Adrenal gland (tissue), 12 donors: ENCODE data around the gene CELSR2. TPM values are rescaled to one million over a fixed set of nuclear protein-coding genes. Genes with fewer than 3 reads are reported as not detected.

ENCODE experiments used
- DNase-seq, 7 donors: peaks; one replicate each; pipeline ENCODE4 v3.0.0-alpha.2; 2019 to 2020
- H3K27ac ChIP-seq, 5 donors: fragments of 200-600 bp; sonication (generic) in 4 of 5; 1 replicate in 3 of 5; 2 replicates in 2 of 5; pipeline versions ENCODE4 v1.5.1 to v1.8.0; 2016 to 2020; ENCODE audit warnings: mild to moderate bottlenecking in 1 of 5
- H3K27me3 ChIP-seq: fragments of 200-600 bp; 2 replicates; pipeline ENCODE4 v1.8.0; 2021
- H3K36me3 ChIP-seq, 2 donors: fragments of 200-600 bp; replicated peaks in 1 of 2; 1 replicate in 1 of 2; 2 replicates in 1 of 2; pipeline versions ENCODE4 v1.5.1 to v1.8.0; 2018 to 2022
- H3K4me1 ChIP-seq, 2 donors: fragments of 200-600 bp; replicated peaks in 1 of 2; 1 replicate in 1 of 2; 2 replicates in 1 of 2; pipeline versions ENCODE4 v1.5.1 to v1.8.0; 2018 to 2021
- H3K4me3 ChIP-seq, 4 donors: fragments of 200-600 bp; sonication (generic) in 3 of 4; one replicate each; pipeline ENCODE4 v1.5.1; 2016 to 2018
- H3K9me3 ChIP-seq, 3 donors: fragments of 200-600 bp; sonication (generic) in 1 of 3; replicated peaks in 1 of 3; 1 replicate in 2 of 3; 2 replicates in 1 of 3; pipeline versions ENCODE4 v1.5.1 to v1.8.0; 2016 to 2021
- POLR2A ChIP-seq, 2 donors: fragments of 450-650 bp; IDR thresholded peaks; one replicate each; pipeline ENCODE4 v1.6.1; 2017; ENCODE audit warnings: antibody characterized with exemption in 2 of 2, mild to moderate bottlenecking in 2 of 2, moderate library complexity in 1 of 2
- WGBS, 4 donors: extraction: QIAGEN DNeasy Blood & Tissue Kit in 2 of 4; methylation state at CpG; one replicate each; pipeline versions ENCODE4 v1.1.5 to v1.1.7; 2013 to 2017; 5-methylcytosine and 5-hydroxymethylcytosine counted together
- intact Hi-C, 2 donors: fragments of 100-400 bp; cut with DNase I; formaldehyde crosslinking; loops; one replicate each; pipeline versions ENCODE4 v1.14.1 to v1.15.0; 2022 to 2023
- polyA plus RNA-seq, 3 donors: library from polyadenylated mRNA; stranded (reverse); fragments of 200-250 nt in 2 of 3; fragments of 350-450 nt in 1 of 3; fragmentation: Illumina TruSeq in 1 of 3; extraction: RNeasy Lipid Tissue Mini Kit (QIAGEN cat#74804) in 1 of 3; gene quantifications; one replicate each; pipeline ENCODE4 v1.2.3, GENCODE V29; 2013 to 2014
- total RNA-seq, 9 donors: library from RNA; depleted of rRNA in 4 of 9; stranded (reverse); fragments of >200 nt in 4 of 9; fragments of 120-200 nt in 1 of 9; fragmentation: NEBNext Ultra II Directional in 1 of 9; extraction: Animal tissue kit (Norgen Biotek cat#: 25700) in 1 of 9; gene quantifications; one replicate each; pipeline versions ENCODE4 v1.1.0 to v1.2.4, GENCODE V29; 2013 to 2023
- TF ChIP-seq, protein P1 (sequence below), 6 experiments: fragments of 450-650 bp in 4 of 6; fragments of 200-600 bp in 2 of 6; sonication (generic) in 1 of 6; IDR thresholded peaks; 1 replicate in 5 of 6; 2 replicates in 1 of 6; pipeline versions ENCODE4 v1.5.1 to v1.8.0; 2016 to 2021; ENCODE audit warnings: antibody characterized with exemption in 6 of 6, mild to moderate bottlenecking in 2 of 6, moderate library complexity in 1 of 6
- donor health status: healthy with polysubstance abuse.
- donor health status: Bipolar disorder and iron deficiency.
- donor health status: DM: yes; HTN: yes; CAD: no.
- donor health status: DM: no; HTN: no; CAD: no.
- donor health status: DM: no; HTN: no; CAD: no.
- donor health status: DM: yes; HTN: yes; CAD: no.

The CELSR2 gene
- total and polyA plus RNA-seq, 12 donors, result 0.89 to 9.1 (median 5.1) TPM

DNA sequence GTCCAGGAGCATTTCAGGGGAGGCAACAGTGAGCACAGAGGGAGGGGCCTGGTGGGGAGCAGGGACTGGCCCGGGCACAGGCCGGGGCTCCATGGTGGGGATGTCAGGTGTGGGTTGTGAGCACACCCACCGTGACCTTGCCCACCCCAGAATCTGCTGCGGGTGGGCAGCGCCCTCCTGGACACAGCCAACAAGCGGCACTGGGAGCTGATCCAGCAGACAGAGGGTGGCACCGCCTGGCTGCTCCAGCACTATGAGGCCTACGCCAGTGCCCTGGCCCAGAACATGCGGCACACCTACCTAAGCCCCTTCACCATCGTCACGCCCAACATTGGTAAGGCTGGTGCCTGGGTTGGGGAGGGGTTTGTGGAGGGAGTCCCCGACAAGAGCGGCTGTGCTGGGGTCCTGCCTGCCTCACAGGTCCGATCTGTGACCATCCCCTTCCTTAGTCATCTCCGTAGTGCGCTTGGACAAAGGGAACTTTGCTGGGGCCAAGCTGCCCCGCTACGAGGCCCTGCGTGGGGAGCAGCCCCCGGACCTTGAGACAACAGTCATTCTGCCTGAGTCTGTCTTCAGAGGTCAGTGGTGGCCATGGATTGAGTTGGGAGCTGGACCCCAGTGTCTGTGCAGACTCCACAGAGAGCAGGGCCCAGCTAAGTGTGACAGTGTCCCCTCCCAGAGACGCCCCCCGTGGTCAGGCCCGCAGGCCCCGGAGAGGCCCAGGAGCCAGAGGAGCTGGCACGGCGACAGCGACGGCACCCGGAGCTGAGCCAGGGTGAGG is 19.3 kb downstream of the CELSR2 start:
- Histone ChIP-seq H3K9me3 (no peaks in the 10 kb centered on the region), H3K27ac (no peak overlapping the region), H3K4me1 (no peaks in the 10 kb centered on the region), H3K27me3 (no peaks in the 10 kb centered on the region), H3K36me3 (no peaks in the 10 kb centered on the region), H3K4me3 (no peak overlapping the region)
- DNase-seq, result no peak
- intact Hi-C loops, result loop anchor here in 1 of 2 donors (5.0 kb wide), 1 partner anchor 51 kb away; no protein-coding TSS in a partner anchor
- TF ChIP-seq, protein P1, sequence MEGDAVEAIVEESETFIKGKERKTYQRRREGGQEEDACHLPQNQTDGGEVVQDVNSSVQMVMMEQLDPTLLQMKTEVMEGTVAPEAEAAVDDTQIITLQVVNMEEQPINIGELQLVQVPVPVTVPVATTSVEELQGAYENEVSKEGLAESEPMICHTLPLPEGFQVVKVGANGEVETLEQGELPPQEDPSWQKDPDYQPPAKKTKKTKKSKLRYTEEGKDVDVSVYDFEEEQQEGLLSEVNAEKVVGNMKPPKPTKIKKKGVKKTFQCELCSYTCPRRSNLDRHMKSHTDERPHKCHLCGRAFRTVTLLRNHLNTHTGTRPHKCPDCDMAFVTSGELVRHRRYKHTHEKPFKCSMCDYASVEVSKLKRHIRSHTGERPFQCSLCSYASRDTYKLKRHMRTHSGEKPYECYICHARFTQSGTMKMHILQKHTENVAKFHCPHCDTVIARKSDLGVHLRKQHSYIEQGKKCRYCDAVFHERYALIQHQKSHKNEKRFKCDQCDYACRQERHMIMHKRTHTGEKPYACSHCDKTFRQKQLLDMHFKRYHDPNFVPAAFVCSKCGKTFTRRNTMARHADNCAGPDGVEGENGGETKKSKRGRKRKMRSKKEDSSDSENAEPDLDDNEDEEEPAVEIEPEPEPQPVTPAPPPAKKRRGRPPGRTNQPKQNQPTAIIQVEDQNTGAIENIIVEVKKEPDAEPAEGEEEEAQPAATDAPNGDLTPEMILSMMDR (IDR thresholded peaks at IDR 0.05), result no peak
- TF ChIP-seq POLR2A (IDR thresholded peaks at IDR 0.05), result no peak
- 83 to 95% (median 93%) methylated on average over 12 to 29 of the region's 29 CpGs for WGBS, 4 donors

DNA sequence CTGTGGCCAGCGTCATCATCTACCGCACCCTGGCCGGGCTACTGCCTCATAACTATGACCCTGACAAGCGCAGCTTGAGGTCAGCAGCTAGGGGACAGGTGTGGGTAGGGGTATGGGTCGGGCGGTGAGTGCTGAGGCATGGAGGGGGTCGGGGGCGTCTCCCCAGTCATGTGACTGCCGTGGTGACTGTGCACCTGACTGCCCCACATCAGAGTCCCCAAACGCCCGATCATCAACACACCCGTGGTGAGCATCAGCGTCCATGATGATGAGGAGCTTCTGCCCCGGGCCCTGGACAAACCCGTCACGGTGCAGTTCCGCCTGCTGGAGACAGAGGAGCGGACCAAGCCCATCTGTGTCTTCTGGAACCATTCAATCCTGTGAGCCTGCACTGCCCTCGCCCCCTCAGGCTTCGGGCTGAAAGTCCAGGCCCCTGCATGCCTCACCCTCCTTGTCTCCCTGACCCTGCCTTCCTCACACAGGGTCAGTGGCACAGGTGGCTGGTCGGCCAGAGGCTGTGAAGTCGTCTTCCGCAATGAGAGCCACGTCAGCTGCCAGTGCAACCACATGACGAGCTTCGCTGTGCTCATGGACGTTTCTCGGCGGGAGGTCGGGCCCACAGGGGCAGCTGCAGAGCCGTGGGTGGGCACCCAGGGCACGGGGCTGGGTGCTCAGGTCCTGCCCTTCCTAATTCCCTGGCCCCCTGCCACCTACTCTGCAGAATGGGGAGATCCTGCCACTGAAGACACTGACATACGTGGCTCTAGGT is 20.1 kb downstream of the CELSR2 start:
- H3K36me3 ChIP-seq, result no peaks in the 10 kb centered on the region
- TF ChIP-seq, protein P1 (IDR thresholded peaks at IDR 0.05), result no peak
- H3K4me3 ChIP-seq, result no peak overlapping the region
- H3K9me3 ChIP-seq, result no peaks in the 10 kb centered on the region
- no peaks in the 10 kb centered on the region for H3K27me3 ChIP-seq
- WGBS, 4 donors, result 92 to 96% (median 94%) methylated on average over 11 to 33 of the region's 33 CpGs
- H3K27ac ChIP-seq, result no peak overlapping the region
- intact Hi-C loops, result loop anchor here in 1 of 2 donors (5.0 kb wide), 1 partner anchor 52 kb away; no protein-coding TSS in a partner anchor
- no peaks in the 10 kb centered on the region for H3K4me1 ChIP-seq
- DNase-seq, result peak in 1 of 7 donors; percentile 13

DNA sequence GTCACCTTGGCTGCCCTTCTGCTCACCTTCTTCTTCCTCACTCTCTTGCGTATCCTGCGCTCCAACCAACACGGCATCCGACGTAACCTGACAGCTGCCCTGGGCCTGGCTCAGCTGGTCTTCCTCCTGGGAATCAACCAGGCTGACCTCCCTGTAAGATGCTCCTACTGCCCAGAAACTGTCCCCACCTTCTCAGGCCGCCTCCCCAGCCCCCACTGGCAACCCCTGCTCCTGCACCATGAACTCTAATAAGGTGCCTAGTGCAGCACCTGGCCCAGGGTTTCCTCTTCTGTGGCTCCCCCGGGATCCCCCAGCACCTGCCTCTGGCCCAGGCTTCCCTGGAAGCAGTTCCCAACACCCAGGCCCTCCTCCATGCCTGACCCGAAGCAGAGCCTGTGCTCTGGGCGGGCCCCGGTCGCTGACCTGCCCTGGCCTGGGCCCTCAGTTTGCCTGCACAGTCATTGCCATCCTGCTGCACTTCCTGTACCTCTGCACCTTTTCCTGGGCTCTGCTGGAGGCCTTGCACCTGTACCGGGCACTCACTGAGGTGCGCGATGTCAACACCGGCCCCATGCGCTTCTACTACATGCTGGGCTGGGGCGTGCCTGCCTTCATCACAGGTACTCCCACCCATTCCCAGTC is 20.8 kb downstream of the CELSR2 start:
- no peaks in the 10 kb centered on the region for H3K9me3 ChIP-seq
- no peak overlapping the region for H3K4me3 ChIP-seq
- intact Hi-C loops, result loop anchor here (5.0 to 10.0 kb wide), 3 partner anchors 53 to 265 kb away; partner anchors contain the start of genes GPR61 (in 2 of the 2) and SORT1 (in 1 of the 2)
- DNase-seq, result no peak
- no peaks in the 10 kb centered on the region for H3K27me3 ChIP-seq
- TF ChIP-seq POLR2A (IDR thresholded peaks at IDR 0.05), result no peak
- TF ChIP-seq, protein P1 (IDR thresholded peaks at IDR 0.05), result no peak
- no peak overlapping the region for H3K27ac ChIP-seq
- no peaks in the 10 kb centered on the region for H3K4me1 ChIP-seq
- H3K36me3 ChIP-seq, result no peaks in the 10 kb centered on the region
- WGBS, 4 donors, result 92 to 99% (median 93%) methylated on average over 11 to 17 of the region's 17 CpGs
